HG02840 (cell line): ENCODE results near the gene NIPAL1.

Source experiments
- ATAC-seq: cut with Tn5 transposase; IDR thresholded peaks from one replicate; pipeline ENCODE4 v1.9.1; 2021; ENCODE audit warnings: mild to moderate bottlenecking, moderate library complexity, moderate number of reproducible peaks; ENCODE audit not compliant: unreplicated experiment, low FRiP score

NIPAL1 gene

DNA sequence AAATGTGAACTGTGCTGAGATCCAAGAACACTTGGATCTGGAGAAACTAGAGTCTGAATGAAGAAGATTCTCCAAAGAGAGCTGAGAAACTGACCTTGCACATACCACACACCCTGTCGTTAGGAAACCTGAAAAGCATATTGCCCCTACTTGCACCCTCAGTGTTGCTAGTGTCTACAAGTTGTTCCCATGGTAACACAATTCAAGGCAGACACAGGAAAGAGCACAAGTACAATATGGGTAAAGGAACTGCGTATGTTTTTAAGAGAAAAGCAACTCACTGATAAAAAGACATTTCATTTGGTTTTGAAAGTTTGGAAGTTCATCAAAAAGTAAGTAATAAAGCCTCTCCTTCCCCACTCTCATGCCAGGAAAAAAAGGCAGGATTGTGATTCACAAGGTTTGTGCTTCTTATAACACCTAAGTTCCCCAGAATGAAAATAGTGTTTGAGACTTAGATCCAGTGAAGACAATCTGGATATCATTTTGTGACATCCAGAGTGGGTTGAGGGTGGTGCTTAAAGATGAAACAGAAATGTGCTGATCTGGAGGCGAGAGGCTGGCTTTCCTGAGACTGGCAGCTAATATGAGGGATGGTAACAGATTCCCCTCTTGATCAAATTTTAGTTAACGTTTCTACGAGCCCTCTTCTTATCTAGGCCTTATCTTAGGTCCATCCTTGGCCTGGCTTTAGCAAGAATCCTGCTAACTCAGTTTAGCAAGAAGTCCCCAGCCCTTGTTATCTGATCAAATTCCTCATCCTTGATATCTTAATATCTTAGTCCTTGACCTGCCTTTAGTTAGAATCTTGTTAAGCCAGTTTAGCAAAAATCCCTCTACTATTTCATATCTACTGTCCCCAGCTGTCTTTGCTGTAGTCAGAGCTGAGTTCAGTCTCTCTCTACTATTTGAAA lies 42.3 kb downstream of the NIPAL1 start:
- no peak for ATAC-seq

DNA sequence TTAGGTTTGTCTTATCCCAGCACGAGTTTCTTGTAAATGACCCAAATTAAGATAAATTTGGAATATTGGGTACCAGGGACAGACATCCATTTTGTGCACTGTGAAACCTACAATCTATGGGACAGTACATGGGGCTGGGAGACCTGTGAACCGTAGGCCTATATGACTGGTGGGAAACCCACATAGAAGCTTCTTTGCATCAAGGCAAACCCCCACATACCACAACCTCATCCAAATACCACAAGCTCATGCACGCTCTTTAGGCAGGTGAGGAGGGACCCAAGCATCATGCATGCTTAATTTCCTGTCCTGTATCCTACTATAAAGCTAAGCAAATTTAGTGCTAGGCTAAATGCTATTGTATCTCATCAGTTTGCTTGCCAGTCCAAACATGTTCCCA lies 47.8 kb downstream of the NIPAL1 start:
- ATAC-seq = no peak

DNA sequence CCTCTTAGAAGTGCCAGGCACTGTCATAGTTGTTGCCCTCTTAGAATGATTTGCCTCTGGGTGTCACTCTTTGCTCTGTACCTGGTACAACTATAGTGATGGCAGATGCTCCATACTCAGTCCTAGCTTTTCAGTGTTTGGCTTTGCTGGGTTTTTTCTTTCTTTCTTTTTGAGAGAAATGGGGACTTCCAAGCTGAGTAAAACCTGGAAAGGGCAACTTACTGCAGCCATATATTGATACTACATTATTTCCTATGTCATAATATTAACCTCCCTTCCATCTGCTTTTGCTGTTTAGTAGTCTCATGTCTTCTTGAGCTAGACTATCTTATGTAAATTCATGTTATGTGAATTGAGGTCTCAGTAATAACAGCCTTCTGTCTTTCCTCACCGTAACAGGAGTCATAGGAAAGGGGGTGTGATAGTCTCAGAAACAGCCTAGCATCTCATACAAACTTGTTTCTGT lies 49.0 kb downstream of the NIPAL1 start:
- peak; percentile 60 for ATAC-seq

DNA sequence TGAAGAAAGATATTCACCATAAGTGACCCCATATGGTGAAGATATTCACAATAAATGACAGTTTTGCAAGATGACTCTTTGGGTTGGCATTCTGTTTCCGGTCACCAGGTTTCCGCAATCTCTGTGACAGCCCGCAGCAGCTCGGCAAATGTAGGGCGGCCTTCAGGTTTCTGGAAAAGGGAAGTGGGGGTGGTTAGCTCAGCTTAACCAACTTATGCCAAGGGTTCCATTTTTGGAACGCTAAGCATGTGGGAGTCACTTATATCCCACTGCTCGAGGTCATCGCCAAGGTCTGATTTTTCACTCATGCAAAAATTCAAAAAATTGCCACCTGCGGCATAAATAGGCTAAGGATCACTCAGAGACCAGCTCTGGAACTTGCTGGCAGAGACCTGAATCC lies 51.0 kb downstream of the NIPAL1 start:
- no peak for ATAC-seq

DNA sequence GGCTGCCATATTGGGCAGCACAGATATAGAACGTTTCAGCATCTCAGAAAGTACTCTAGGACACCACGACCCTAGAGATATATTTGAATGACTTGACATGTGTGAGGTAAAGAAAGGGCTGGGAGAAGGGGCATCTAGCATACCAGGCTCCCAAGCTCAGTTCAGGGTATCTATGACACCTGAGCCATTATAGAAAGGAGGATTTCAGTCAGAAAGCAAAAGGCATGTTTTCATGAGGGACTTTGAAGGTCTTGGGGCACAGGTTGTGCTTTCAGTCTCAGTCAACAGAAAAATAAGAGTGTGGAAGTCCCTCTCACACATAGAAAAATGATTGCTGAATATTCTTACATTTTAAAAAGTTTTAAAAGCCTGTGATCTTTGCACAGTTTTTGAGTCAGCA lies 51.6 kb downstream of the NIPAL1 start:
- ATAC-seq = no peak

DNA sequence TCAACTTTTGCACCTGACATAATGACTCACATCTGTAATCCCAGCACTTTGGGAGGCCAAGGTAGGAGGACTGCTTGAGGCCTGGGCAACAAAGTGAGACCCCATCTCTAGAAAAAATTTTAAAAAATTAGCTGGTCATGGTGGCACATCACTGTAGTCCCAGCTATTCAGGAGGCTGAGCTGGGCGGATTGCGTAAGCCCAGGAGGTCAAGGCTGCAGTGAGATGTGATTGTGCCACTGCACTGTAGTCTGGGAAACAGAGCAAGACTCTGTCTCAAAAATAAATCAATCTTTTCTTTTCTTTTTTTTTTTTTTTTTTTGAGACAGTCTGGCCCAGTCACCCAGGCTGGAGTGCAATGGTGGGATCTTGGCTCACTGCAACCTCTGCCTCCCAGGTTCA lies 52.5 kb downstream of the NIPAL1 start:
- no peak for ATAC-seq

DNA sequence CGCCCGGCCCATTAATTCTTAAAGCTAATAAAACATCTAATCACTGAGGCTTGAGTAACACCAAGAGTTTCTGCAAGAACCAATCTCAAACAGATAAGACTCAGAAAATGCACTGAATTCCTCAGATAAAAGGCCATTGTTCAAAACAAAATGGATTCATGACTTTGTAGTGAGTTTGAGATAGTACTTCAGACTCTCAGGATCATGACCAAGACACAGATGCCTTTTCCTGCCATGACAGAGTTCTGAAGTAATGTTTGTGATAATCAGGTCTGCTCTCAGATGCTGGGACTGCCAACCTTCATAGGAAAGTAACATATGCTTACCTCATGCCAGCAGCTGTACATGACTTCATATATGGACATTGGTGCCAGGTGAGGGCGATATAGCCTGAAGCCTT lies 54.6 kb downstream of the NIPAL1 start:
- ATAC-seq = no peak

DNA sequence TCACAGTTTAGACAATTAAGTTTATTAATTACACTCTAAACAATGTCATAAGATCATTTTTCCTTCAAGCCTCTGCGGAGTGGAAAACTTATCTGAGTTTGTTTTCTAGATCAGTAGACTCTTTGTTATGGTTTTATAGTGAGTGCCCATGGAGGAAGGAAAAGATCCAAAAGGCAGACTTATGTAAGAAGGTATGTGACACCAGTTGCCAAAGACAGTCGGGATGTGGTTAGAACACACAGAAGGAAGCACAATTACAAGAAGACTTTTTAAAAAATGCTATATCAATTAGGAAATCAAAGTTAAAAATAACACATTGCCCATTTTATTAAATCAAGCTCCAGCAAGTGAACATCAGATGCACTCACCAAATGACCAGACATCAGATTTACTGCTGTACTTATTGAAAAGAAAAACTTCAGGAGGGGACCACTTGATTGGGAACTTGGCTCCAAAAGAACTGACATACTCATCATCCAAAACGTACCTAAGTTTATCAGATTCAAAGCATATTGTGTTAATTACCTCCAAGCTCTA lies 57.1 kb downstream of the NIPAL1 start:
- ATAC-seq = no peak

DNA sequence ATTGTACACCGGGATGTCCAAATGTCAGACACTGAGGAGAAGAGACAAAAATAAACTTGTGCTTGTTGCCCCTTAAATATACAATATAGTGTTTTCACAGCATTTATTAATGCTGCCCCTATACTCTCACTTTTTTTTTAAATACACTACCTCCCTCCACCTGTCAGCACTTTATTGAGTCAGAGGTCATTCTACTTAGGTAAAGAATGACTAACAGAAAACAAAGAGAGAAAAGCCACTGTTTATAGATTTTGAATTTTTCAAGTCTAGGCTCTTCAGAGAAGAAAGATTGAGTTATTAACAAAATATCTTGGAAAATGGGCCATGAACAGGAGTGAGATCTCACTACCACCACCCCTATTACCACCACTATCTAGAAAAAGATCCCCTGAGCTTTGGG lies 58.1 kb downstream of the NIPAL1 start:
- no peak for ATAC-seq

DNA sequence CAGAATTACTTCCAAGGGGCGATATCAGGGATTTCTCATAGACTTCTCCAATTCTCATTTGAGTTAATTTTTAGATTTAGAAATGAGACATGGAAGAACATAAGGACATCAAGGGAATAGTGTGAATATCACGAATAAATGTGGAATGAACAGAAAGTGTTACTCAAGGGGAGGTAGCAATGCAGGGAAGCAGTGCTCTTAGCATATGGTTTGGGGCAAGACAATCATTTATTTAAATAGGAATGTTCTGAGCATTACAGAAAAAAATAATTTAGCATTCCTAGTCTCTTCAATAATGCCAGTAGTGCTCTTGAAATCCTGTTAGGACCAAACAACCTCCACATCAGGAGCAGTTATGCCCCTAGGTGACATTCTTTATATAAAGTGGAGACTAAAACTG lies 61.9 kb downstream of the NIPAL1 start:
- ATAC-seq = no peak

DNA sequence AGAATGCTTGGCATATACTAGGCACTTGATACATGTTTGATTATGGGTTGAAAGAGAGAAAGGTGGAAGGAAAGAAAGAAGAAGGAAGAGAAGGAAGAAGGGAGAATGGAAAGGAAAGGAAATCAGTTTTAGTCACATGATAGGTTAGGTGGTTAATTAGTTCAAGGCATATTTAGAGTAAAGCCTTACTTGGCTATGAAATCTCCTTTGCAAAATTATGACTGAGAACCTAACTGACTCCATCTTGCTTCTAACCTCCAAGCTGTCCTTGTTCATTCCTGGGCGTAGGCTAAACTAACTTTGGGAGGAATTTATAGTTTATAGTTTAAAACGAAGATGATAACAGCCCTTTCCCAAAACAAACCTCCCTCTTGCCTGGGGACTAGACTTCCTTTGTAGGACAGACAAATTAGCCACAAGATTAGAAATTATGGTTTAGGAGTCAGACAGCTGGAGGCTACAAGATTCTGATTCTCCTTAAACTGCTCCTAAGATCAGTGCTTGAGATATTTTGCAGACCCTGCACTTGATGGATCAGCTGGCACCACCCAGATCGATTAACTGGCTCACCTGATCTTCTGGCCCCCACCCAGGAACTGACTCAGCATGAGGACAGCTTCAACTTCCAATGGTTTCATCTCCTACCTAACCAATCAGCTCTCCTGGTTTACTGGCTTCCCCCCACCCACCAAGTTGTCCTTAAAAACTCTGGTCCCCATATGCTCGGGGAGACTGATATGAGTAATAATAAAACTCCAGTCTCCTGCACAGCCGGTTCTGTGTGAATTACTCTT lies 62.5 kb downstream of the NIPAL1 start:
- no peak for ATAC-seq

DNA sequence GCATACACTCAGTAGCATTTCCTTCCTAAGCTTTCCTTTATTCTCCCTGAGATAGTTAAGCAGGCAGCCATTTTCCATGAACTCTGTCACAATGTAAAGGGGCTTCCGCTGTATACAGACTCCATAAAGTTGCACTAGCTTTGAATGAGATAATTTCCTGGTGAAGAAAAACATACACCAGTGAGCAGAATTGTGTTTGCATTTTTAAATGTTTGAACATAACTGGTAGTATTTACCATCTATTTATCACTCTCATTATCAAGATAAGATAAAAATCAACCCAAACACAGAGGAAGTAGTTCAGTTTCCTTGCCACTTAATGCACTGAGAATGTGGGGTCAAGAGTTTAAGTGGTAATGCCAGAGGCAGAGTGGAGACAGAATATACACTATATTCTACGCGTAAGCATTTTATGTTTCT lies 63.4 kb downstream of the NIPAL1 start:
- ATAC-seq = no peak

DNA sequence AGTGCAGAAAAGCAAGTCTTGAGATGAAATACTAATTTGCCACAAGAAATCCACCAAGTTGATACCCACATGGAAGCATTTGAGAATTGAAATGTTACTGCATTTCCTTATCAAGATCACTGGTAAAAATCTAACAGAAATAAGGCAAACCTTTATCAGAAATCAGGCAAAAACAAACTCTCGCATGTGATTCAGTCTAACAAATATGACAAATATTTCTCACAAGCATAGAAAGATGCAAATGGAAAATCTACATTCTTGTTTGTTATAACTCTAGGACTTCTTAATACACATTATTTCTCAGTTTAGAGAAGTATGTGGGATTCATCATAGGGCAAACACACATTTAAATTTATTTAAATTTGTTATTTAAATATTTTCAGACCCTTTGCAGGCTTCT lies 64.6 kb downstream of the NIPAL1 start:
- ATAC-seq = no peak

DNA sequence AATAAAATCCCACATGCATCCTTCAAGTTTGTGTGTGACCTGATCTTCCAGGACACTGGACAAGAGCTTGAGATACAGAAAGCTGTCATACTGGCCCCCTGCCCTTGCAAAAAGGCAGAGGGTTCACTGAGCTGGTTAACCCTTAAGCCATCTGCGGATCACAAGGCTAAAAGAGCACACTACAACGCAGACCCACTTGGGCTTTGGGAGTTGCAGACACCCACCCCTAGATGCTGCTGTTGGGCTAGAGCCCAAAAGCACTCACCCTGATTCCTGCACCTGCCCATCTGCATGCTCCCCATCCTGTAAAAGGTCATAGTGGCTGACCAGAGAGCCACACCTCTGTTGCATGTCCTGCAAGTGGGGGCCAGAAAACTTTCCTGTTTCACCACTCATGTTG lies 66.4 kb downstream of the NIPAL1 start:
- no peak for ATAC-seq

DNA sequence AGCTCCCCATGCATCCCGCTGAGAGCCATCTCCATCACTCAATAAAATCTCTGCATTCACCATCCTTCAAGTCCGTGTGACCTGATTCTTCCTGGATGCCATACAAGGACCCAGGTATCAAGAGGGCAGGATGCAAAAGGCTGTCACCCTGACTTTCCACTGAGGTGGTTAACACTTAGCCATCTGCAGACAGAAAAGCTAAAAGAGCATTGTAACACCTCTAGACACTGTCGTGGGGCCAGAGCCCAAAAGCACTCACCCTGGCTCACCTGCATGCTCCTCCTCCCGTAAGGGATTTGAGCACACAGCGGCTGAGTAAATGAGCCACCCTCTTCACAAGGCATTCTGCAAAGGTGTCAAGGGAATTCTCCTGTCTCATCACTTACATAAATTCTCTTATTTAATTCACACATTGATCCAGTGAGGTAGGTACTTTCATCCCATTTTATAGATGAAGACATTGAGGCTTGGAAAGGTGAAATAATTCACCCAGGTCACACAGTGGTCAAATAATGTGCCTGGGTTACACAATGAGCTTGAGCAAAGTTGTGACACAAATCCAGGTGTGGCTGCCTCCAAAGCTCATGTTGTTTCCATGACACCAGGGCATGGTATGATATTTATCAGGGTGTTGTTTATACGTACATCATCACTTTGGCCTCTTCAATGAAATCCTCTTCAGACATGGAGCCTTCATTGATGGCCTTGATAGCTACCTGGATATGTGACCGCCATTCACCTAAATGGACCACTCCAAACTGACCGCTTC lies 69.4 kb downstream of the NIPAL1 start:
- no peak for ATAC-seq
